Transverse colon (tissue), 3 donors: ENCODE results near the gene SELENOO.

Source experiments
- POLR2A ChIP-seq: fragments of 450-650 bp; IDR thresholded peaks from one replicate; pipeline ENCODE4 v1.6.1; 2016; ENCODE audit warnings: antibody characterized with exemption, mild to moderate bottlenecking, moderate library complexity
- TF ChIP-seq, protein P1 (sequence below), 5 experiments: fragments of 200-600 bp in 3 of 5; fragments of 450-650 bp in 2 of 5; sonication (generic) in 3 of 5; IDR thresholded peaks; 1 replicate in 2 of 5; 2 replicates in 3 of 5; pipeline ENCODE4 v1.5.1; 2016 to 2017; ENCODE audit warnings: antibody characterized with exemption in 5 of 5, inconsistent platforms in 3 of 5, mild to moderate bottlenecking in 2 of 5, moderate library complexity in 1 of 5

DNA sequence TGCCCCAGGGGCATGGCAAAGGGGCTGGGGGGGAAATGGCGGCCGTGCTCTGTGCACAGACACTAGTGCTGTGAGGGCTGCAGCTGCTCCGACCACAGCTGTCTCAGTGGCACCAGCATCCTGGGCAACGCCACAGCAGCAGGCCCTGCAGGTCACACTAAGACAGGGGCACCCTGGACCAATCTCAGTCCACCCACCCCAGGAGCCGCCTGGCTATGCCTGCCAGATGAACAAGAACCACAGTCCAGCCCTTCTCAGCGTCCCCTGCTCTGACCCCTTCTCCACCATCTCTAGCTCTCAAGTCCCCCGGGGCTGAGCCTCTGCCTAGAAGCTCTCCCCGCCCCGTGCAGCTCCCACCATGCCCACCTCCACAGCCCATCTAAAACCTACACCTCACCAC, 27.6 kb downstream of the SELENOO start:
- TF ChIP-seq, protein P1, sequence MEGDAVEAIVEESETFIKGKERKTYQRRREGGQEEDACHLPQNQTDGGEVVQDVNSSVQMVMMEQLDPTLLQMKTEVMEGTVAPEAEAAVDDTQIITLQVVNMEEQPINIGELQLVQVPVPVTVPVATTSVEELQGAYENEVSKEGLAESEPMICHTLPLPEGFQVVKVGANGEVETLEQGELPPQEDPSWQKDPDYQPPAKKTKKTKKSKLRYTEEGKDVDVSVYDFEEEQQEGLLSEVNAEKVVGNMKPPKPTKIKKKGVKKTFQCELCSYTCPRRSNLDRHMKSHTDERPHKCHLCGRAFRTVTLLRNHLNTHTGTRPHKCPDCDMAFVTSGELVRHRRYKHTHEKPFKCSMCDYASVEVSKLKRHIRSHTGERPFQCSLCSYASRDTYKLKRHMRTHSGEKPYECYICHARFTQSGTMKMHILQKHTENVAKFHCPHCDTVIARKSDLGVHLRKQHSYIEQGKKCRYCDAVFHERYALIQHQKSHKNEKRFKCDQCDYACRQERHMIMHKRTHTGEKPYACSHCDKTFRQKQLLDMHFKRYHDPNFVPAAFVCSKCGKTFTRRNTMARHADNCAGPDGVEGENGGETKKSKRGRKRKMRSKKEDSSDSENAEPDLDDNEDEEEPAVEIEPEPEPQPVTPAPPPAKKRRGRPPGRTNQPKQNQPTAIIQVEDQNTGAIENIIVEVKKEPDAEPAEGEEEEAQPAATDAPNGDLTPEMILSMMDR (IDR thresholded peaks at IDR 0.05): no peak
- no peak for TF ChIP-seq POLR2A
